Measurements from ENCODE around the gene RMDN2. TPM values are rescaled to one million over a fixed set of nuclear protein-coding genes. Genes with fewer than 3 reads are reported as not detected.
"Not testable (repeated sequence)": the region's sequence is repeated elsewhere in the genome, so short reads cannot be mapped to it uniquely, and the experiment has no call there.

RMDN2 gene
- polyA plus RNA-seq, 2 of the 4 experiments (the other 2 are of a cell fraction): 4.6 to 6.9 TPM

- DNase-seq (ENCODE audit: low read depth in 1 of 2, low spot score in 1 of 2) (no peak), FAIRE-seq (no peak), ATAC-seq (no peak)
- TF ChIP-seq JUNB (IDR thresholded peaks at IDR 0.05): no peak
- TF ChIP-seq EHF (CRISPR knock-in tag; IDR thresholded peaks at IDR 0.05): no peak
- no peak for TF ChIP-seq ZFP36 (IDR thresholded peaks at IDR 0.05; ENCODE audit: borderline replicate concordance, partially characterized antibody)
- no peak for TF ChIP-seq USF2 (IDR thresholded peaks at IDR 0.05)
- no peak for TF ChIP-seq CEBPB (IDR thresholded peaks at IDR 0.05)
- TF ChIP-seq RFX5 (IDR thresholded peaks at IDR 0.05): no peak
- no peak for TF ChIP-seq HES2 (IDR thresholded peaks at IDR 0.05)
- no peak for TF ChIP-seq CBX8 (IDR thresholded peaks at IDR 0.05)
- no peak for TF ChIP-seq HOXB13 (CRISPR knock-in tag; IDR thresholded peaks at IDR 0.05; ENCODE audit: low read depth)
- no peak for TF ChIP-seq POLR2AphosphoS2 (conservative IDR thresholded peaks at IDR 0.05; ENCODE audit: low read length)
- TF ChIP-seq NFE2L2 (conservative IDR thresholded peaks at IDR 0.05; ENCODE audit: low read length): no peak
- no peak for TF ChIP-seq FOSB (CRISPR knock-in tag; IDR thresholded peaks at IDR 0.05)
- TF ChIP-seq EHMT2 (IDR thresholded peaks at IDR 0.05; ENCODE audit: low read depth): no peak
- Histone ChIP-seq H3K4me2 (peak overlapping the region; percentile 43), H3K4me3 (no peak overlapping the region), H3K4me1 (peaks cover 19% of the 10 kb centered on the region), H3K9me3 (no peaks in the 10 kb centered on the region), H3K27ac (no peak overlapping the region; a peak in 1 of 6 replicates)
- ChIA-PET POLR2A (no interaction called here), CTCF (interaction anchor here (0.6 to 3.0 kb wide), 4 partner anchors 15 to 416 kb away, joined by 3 to 12 read pairs (median 3); no protein-coding TSS in a partner anchor)
- 19% methylated on average over 3 of the region's 3 CpGs for WGBS (ENCODE audit: missing lambda C conversion rate)
These were observed 88.2 kb downstream of the RMDN2 start for GRCh38 chr2:38013158-38013752.

DNA sequence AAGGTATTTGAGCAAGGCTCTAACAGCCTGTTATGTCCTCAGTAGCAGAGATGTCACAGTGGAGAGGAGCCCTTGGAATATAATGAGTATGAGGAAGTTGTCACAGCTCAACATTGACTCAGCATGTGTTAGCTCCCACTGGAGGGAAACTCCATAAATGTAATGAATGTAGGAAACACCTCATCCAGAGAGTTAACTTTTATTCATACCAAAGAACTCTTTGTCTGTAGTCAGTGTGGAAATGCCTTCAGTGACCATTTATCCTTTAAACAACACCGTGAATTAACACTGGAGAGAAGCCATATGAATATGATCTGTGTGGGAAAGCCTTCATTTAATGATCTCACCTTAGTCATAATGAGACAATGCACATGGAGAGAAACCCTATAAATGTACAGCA lies 91.1 kb downstream of the RMDN2 start:
- H3K4me2 ChIP-seq: no peak overlapping the region
- DNase-seq (ENCODE audit: low read depth in 1 of 2, low spot score in 1 of 2) (no peak), FAIRE-seq (no peak), ATAC-seq (0 out of 6 replicates have a peak, but pooled peaks of 1 of the 2 experiments have one; percentile 29)
- POLR2A ChIA-PET: no interaction called here
- no peak overlapping the region for H3K27ac ChIP-seq
- 85% methylated on average over 1 of the region's 1 CpG for WGBS (ENCODE audit: missing lambda C conversion rate)
- H3K4me3 ChIP-seq: no peak overlapping the region
- CTCF ChIA-PET: interaction anchor here (1.4 kb wide), 1 partner anchor 258 kb away, joined by 4 read pairs; no protein-coding TSS in a partner anchor
- H3K9me3 ChIP-seq: no peaks in the 10 kb centered on the region
- TF ChIP-seq HOXB5 (CRISPR knock-in tag; IDR thresholded peaks at IDR 0.05) (no peak), RAD21 (conservative IDR thresholded peaks at IDR 0.05 in 1 of 2, IDR thresholded peaks at IDR 0.05 in 1 of 2) (no peak), ZSCAN20 (CRISPR knock-in tag; IDR thresholded peaks at IDR 0.05) (no peak)
- H3K4me1 ChIP-seq: peaks cover 15% of the 10 kb centered on the region

GRCh38 chr2:38017836-38018235 lies 92.7 kb downstream of the RMDN2 start:
- no peak for ATAC-seq
- 88% methylated on average over 7 of the region's 7 CpGs for WGBS (ENCODE audit: missing lambda C conversion rate)
- TF ChIP-seq NFE2L2 (conservative IDR thresholded peaks at IDR 0.05; ENCODE audit: low read length): no peak
- TF ChIP-seq HDAC2 (IDR thresholded peaks at IDR 0.05): no peak
- TF ChIP-seq EP300 (IDR thresholded peaks at IDR 0.05): no peak
- no peak for TF ChIP-seq TFCP2L1 (CRISPR knock-in tag; IDR thresholded peaks at IDR 0.05)
- no peak for TF ChIP-seq CHD2 (IDR thresholded peaks at IDR 0.05; ENCODE audit: low read length, partially characterized antibody)
- no peak for TF ChIP-seq RFX5 (IDR thresholded peaks at IDR 0.05)
- TF ChIP-seq, protein P1, sequence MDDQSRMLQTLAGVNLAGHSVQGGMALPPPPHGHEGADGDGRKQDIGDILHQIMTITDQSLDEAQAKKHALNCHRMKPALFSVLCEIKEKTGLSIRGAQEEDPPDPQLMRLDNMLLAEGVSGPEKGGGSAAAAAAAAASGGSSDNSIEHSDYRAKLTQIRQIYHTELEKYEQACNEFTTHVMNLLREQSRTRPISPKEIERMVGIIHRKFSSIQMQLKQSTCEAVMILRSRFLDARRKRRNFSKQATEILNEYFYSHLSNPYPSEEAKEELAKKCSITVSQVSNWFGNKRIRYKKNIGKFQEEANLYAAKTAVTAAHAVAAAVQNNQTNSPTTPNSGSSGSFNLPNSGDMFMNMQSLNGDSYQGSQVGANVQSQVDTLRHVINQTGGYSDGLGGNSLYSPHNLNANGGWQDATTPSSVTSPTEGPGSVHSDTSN (IDR thresholded peaks at IDR 0.05): no peak
- TF ChIP-seq SREBF2 (IDR thresholded peaks at IDR 0.05): no peak
- TF ChIP-seq HOXB5 (CRISPR knock-in tag; IDR thresholded peaks at IDR 0.05): no peak
- no peak for TF ChIP-seq KDM5A (IDR thresholded peaks at IDR 0.05)
- TF ChIP-seq EHF (CRISPR knock-in tag; IDR thresholded peaks at IDR 0.05): no peak
- no peak for TF ChIP-seq BHLHE40 (IDR thresholded peaks at IDR 0.05; ENCODE audit: low read depth, low read length)
- TF ChIP-seq RNF2 (IDR thresholded peaks at IDR 0.05; ENCODE audit: borderline replicate concordance, low read depth): no peak
- TF ChIP-seq CBX8 (IDR thresholded peaks at IDR 0.05): no peak
- TF ChIP-seq ZNF302 (CRISPR knock-in tag; IDR thresholded peaks at IDR 0.05): no peak
- no peak for TF ChIP-seq CTCF (IDR thresholded peaks at IDR 0.05)
- TF ChIP-seq RAD21 (conservative IDR thresholded peaks at IDR 0.05 in 1 of 2, IDR thresholded peaks at IDR 0.05 in 1 of 2): no peak
- H3K4me1 ChIP-seq: peaks cover 9% of the 10 kb centered on the region
- no peak for DNase-seq (ENCODE audit: low read depth in 1 of 2, low spot score in 1 of 2)
- ChIA-PET CTCF (interaction anchor here (1.1 to 2.5 kb wide), 2 partner anchors 36 to 98 kb away, joined by 3 to 6 read pairs; no protein-coding TSS in a partner anchor), POLR2A (no interaction called here)
- H3K27ac ChIP-seq: no peak overlapping the region
- H3K4me2 ChIP-seq: no peak overlapping the region
- no peaks in the 10 kb centered on the region for H3K9me3 ChIP-seq
- no peak overlapping the region for H3K4me3 ChIP-seq
- no peak for FAIRE-seq

GRCh38 chr2:38020359-38021069 lies 95.4 kb downstream of the RMDN2 start:
- H3K4me3 ChIP-seq; ATAC-seq; H3K27ac ChIP-seq; H3K9me3 ChIP-seq; H3K4me2 ChIP-seq; DNase-seq (ENCODE audit: low read depth in 1 of 2, low spot score in 1 of 2); H3K4me1 ChIP-seq; FAIRE-seq; POLR2A ChIA-PET: not testable (repeated sequence)
- CTCF ChIA-PET: interaction anchor here (1.5 to 2.5 kb wide), 3 partner anchors 8 to 38 kb away, joined by 3 to 6 read pairs (median 5); no protein-coding TSS in a partner anchor
- 95% methylated on average over 24 of the region's 33 CpGs for WGBS (ENCODE audit: missing lambda C conversion rate)
